Endodermal cell (in vitro differentiated cells): Measurements from ENCODE around the gene FOXI1. TPM values are rescaled to one million over a fixed set of nuclear protein-coding genes. Genes with fewer than 3 reads are reported as not detected.

Experiments used
- DNase-seq: peaks from one replicate; pipeline ENCODE4 v3.0.0-alpha.2; 2017
- H3K27ac ChIP-seq: 2 replicates; pipeline ENCODE4 v1.5.1; 2013; ENCODE audit warnings: mild to moderate bottlenecking, low read depth, low read length, moderate library complexity
- H3K27me3 ChIP-seq: 2 replicates; pipeline ENCODE4 v1.6.1; 2013; ENCODE audit warnings: mild to moderate bottlenecking, low read length, moderate library complexity; ENCODE audit not compliant: insufficient read depth, control insufficient read depth, poor library complexity, severe bottlenecking
- H3K36me3 ChIP-seq: 2 replicates; pipeline ENCODE4 v1.7.0; 2013; ENCODE audit warnings: mild to moderate bottlenecking, low read length, moderate library complexity; ENCODE audit not compliant: control insufficient read depth, insufficient read depth
- H3K4me1 ChIP-seq: one replicate; pipeline ENCODE4 v1.7.0; 2013; ENCODE audit warnings: low read length; ENCODE audit not compliant: control insufficient read depth, insufficient read depth
- H3K4me3 ChIP-seq: 2 replicates; pipeline ENCODE4 v1.5.1; 2013; ENCODE audit warnings: mild to moderate bottlenecking, low read length, moderate library complexity
- H3K9ac ChIP-seq: 2 replicates; pipeline ENCODE4 v1.6.1; 2013; ENCODE audit warnings: mild to moderate bottlenecking, low read length, moderate library complexity; ENCODE audit not compliant: poor library complexity, severe bottlenecking; ENCODE audit errors: extremely low read depth
- H3K9me3 ChIP-seq: 2 replicates; pipeline ENCODE4 v1.6.1; 2013; ENCODE audit warnings: mild to moderate bottlenecking, low read length, moderate library complexity; ENCODE audit not compliant: control insufficient read depth
- H3K27ac Mint-ChIP-seq: 2 replicates; pipeline ENCODE4 v1.8.0; 2020; ENCODE audit warnings: mixed read lengths
- H3K27me3 Mint-ChIP-seq: 2 replicates; pipeline ENCODE4 v1.8.0; 2021; ENCODE audit warnings: mild to moderate bottlenecking, mixed read lengths; ENCODE audit not compliant: insufficient read depth
- H3K36me3 Mint-ChIP-seq: 2 replicates; pipeline ENCODE4 v1.8.0; 2020; ENCODE audit warnings: low read depth, mixed read lengths
- H3K4me1 Mint-ChIP-seq: 2 replicates; pipeline ENCODE4 v1.8.0; 2020; ENCODE audit warnings: mixed read lengths
- H3K4me3 Mint-ChIP-seq: 2 replicates; pipeline ENCODE4 v1.8.0; 2020; ENCODE audit warnings: mild to moderate bottlenecking, moderate library complexity, mixed read lengths
- H3K9me3 Mint-ChIP-seq: 2 replicates; pipeline ENCODE4 v1.8.0; 2020; ENCODE audit warnings: mild to moderate bottlenecking, mixed read lengths
- WGBS, 2 experiments: methylation state at CpG; one replicate each; pipeline versions ENCODE4 v1.1.5 to v1.1.7; 2013; ENCODE audit warnings: missing lambda C conversion rate in 2 of 2, mixed read lengths in 1 of 2; ENCODE audit not compliant: insufficient coverage in 1 of 2, insufficient read length in 1 of 2; 5-methylcytosine and 5-hydroxymethylcytosine counted together
- total RNA-seq, 2 donors: library from RNA; stranded (reverse); fragmentation: NEBNext Ultra II Directional in 1 of 2; extraction: Animal tissue kit (Norgen Biotek cat#: 25700) in 1 of 2; gene quantifications; 2 replicates in 1 of 2; 3 replicates in 1 of 2; pipeline ENCODE4 v1.2.1, GENCODE V29; 2021
- TF ChIP-seq, protein P1 (sequence below): fragments of 200-600 bp; sonication (generic); conservative IDR thresholded peaks from 2 replicates; pipeline ENCODE4 v1.5.0; 2021; ENCODE audit warnings: antibody characterized with exemption, mild to moderate bottlenecking

FOXI1 gene
- total RNA-seq, 2 donors from 2014 or later = 0.44 to 3.5 TPM

GRCh38 chr5:170080217-170080616 is 25.5 kb upstream of the FOXI1 start:
- no peaks in the 10 kb centered on the region for H3K9me3 Mint-ChIP-seq
- peaks cover 8% of the 10 kb centered on the region for H3K27me3 Mint-ChIP-seq
- Histone ChIP-seq H3K36me3 (no peaks in the 10 kb centered on the region), H3K27me3 (no peaks in the 10 kb centered on the region), H3K27ac (no peak overlapping the region), H3K4me3 (no peak overlapping the region), H3K9ac (no peak overlapping the region), H3K9me3 (no peaks in the 10 kb centered on the region), H3K4me1 (no peaks in the 10 kb centered on the region)
- DNase-seq = peak; percentile 33
- H3K4me3 Mint-ChIP-seq = no peak overlapping the region
- TF ChIP-seq, protein P1, sequence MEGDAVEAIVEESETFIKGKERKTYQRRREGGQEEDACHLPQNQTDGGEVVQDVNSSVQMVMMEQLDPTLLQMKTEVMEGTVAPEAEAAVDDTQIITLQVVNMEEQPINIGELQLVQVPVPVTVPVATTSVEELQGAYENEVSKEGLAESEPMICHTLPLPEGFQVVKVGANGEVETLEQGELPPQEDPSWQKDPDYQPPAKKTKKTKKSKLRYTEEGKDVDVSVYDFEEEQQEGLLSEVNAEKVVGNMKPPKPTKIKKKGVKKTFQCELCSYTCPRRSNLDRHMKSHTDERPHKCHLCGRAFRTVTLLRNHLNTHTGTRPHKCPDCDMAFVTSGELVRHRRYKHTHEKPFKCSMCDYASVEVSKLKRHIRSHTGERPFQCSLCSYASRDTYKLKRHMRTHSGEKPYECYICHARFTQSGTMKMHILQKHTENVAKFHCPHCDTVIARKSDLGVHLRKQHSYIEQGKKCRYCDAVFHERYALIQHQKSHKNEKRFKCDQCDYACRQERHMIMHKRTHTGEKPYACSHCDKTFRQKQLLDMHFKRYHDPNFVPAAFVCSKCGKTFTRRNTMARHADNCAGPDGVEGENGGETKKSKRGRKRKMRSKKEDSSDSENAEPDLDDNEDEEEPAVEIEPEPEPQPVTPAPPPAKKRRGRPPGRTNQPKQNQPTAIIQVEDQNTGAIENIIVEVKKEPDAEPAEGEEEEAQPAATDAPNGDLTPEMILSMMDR = no peak
- WGBS, 2 experiments = 94% methylated on average over 1 of the region's 1 CpG; no CpG with 5 or more reads in 1 of the 2 experiments
- H3K27ac Mint-ChIP-seq = no peak overlapping the region
- H3K4me1 Mint-ChIP-seq = no peaks in the 10 kb centered on the region
- no peaks in the 10 kb centered on the region for H3K36me3 Mint-ChIP-seq

- no peaks in the 10 kb centered on the region for H3K36me3 ChIP-seq
- Mint-ChIP-seq H3K9me3 (no peaks in the 10 kb centered on the region), H3K27ac (no peak overlapping the region), H3K36me3 (no peaks in the 10 kb centered on the region), H3K27me3 (peaks cover 8% of the 10 kb centered on the region), H3K4me3 (no peak overlapping the region), H3K4me1 (no peaks in the 10 kb centered on the region)
- 80 to 98% methylated on average over 3 to 8 of the region's 8 CpGs for WGBS, 2 experiments
- no peaks in the 10 kb centered on the region for H3K4me1 ChIP-seq
- TF ChIP-seq, protein P1 = no peak
- no peak overlapping the region for H3K27ac ChIP-seq
- DNase-seq = peak; percentile 27
- no peaks in the 10 kb centered on the region for H3K9me3 ChIP-seq
- H3K4me3 ChIP-seq = no peak overlapping the region
- no peak overlapping the region for H3K9ac ChIP-seq
- H3K27me3 ChIP-seq = no peaks in the 10 kb centered on the region
Observed at GRCh38 chr5:170080786-170081445, 24.8 kb upstream of the FOXI1 start.

GRCh38 chr5:170081616-170082015 is 24.1 kb upstream of the FOXI1 start:
- Histone ChIP-seq H3K9ac (no peak overlapping the region), H3K27me3 (no peaks in the 10 kb centered on the region), H3K9me3 (no peaks in the 10 kb centered on the region), H3K27ac (no peak overlapping the region), H3K4me1 (no peaks in the 10 kb centered on the region), H3K4me3 (no peak overlapping the region), H3K36me3 (no peaks in the 10 kb centered on the region)
- 91 to 100% methylated on average over 1 to 4 of the region's 4 CpGs for WGBS, 2 experiments
- Mint-ChIP-seq H3K4me3 (no peak overlapping the region), H3K27ac (no peak overlapping the region), H3K4me1 (no peaks in the 10 kb centered on the region), H3K27me3 (peaks cover 10% of the 10 kb centered on the region), H3K36me3 (no peaks in the 10 kb centered on the region), H3K9me3 (no peaks in the 10 kb centered on the region)
- DNase-seq = peak; percentile 10
- TF ChIP-seq, protein P1 = no peak
